Activated CD4-positive, alpha-beta T cell treated with anti-CD3 and anti-CD28 coated beads, Interleukin-2, amount 50 U/mL, for 48 hours (primary cell): ENCODE results near the gene SCARB2.

ENCODE experiments used
- DNase-seq, 2 experiments: peaks; one replicate each; pipeline ENCODE4 v3.0.0-alpha.2; 2020

Gene SCARB2

GRCh38 chr4:76144546-76144945 lies 69.1 kb downstream of the SCARB2 start:
- DNase-seq = no peak

DNA sequence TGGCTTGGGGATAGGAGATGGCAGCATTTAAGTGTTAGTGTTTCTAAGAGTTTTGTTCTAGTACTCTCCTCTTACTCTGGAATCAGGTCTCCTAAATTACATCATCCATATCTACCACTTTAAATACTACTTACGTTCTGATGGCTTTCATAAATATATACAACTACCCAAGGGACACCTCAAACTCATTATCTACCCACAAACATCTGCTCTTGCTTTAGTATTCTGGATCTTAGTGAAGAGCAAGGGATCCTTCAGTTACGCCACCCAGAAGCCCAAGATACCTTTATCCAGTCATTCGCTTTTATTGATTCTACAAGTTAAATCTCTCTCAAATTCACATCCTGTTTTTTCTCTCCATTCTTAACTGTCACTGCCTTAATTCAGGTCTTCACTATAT lies 72.4 kb downstream of the SCARB2 start:
- no peak for DNase-seq

DNA sequence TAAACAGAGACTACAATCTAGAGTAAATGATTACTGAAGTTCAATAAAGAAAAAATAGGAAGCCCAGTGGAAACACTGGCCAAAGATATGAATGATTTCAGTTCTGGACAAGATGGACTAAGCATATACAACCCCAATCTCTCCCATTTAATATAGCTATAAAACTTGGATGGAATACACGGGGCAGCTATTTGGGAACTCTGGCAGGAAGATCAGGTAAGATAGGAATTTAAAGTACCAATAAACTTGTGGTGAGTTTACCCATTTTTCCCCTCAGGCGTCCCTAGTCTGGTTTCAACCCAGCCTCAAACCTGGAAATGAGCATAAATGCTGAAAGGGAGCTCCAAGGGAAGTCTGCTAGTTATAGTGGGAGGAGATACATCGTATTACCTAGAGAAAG lies 85.9 kb downstream of the SCARB2 start:
- DNase-seq = no peak

DNA sequence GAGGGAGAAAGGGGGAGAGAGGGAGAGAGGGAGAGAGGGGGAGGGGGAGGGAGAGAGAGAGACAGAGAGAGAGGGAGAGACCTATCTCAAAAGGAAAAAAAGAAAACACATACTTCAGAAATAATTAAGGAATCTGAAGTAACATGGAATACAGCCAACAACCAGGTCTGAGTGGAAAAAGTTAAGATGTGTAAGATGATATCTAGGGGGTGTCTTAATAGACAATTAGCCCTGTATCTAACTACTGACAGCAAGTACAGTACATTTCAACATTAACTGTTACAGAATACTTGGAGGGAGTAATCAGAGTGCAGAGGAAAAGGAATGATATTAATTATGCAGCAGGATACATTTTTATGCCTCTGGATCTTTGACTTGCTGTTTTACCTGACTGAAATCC lies 87.8 kb downstream of the SCARB2 start:
- no peak for DNase-seq

DNA sequence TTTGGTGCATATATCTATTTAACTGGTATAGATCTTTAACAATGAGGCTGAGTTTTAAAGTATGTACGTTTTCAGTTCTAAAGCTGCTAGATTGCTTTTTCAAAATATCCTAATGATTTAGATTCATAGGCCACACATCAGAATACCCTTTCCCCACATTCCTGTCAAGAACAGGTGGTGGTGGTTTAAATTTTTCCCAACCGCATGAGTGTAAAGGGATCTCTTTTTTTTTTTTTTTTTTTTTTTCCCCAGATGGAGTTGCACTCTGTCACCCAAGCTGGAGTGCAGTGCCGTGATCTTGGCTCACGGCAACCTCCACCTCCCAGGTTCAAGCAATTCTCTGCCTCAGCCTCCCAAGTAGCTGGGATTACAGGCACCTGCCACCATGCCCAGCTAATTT lies 93.4 kb downstream of the SCARB2 start:
- no peak for DNase-seq

DNA sequence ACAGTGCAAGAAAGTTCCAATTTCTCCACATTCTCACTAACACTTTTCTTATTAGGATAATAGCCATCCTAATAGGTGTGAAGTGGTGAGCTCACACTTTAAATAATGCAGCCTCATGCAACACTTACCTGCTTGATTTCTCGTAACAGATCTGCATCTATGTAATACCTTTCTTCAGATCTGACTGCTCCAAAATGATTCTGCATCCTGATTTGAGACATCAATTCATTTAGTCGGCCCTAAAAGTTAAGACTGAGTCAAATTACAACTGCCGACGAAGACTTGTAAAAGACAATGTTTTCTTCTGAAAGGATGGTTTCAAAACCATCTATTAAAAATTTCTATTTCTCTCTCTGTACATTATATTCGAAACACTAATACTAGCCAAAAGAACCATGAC lies 96.1 kb downstream of the SCARB2 start:
- DNase-seq = no peak

DNA sequence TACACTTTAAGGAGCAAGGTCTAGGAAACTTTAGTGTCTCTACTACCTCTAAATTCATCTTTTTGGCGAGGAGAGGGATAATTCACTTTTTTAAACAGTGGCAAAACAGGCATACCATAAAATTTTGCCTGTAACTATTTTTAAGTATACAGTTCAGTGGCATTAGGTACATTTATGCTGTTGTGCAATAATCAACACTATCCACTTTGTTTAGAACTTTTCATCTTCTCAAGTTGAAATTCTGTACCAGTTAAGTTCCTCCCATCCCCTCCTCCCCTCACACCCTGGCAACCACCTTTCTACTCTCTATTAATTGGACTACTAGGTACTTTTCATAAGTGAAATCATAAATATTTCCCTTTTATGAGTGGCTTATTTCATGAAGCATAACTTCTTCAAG lies 96.8 kb downstream of the SCARB2 start:
- no peak for DNase-seq
